Medulla oblongata (tissue), 1 donor: ENCODE data around the gene CTNNA3.
"Not testable (repeated sequence)": the region's sequence is repeated elsewhere in the genome, so short reads cannot be mapped to it uniquely, and the experiment has no call there.

ENCODE experiments used
- DNase-seq: peaks from one replicate; pipeline ENCODE4 v3.0.0-alpha.2; 2015; ENCODE audit errors: extremely low spot score

CTNNA3 gene

GRCh38 chr10:66381045-66381444 lies 1315.0 kb downstream of the CTNNA3 start:
- no peak for DNase-seq

GRCh38 chr10:66378117-66378876 lies 1317.7 kb downstream of the CTNNA3 start:
- no peak for DNase-seq

- DNase-seq, result no peak
These were observed 1327.8 kb downstream of the CTNNA3 start for GRCh38 chr10:66368146-66368545.

GRCh38 chr10:66366163-66366562 lies 1329.8 kb downstream of the CTNNA3 start:
- no peak for DNase-seq

- DNase-seq, result no peak
These were observed 1330.3 kb downstream of the CTNNA3 start for GRCh38 chr10:66365686-66366085.

- no peak for DNase-seq
These were observed 1333.5 kb downstream of the CTNNA3 start for GRCh38 chr10:66362522-66362921.

GRCh38 chr10:66353822-66354221 lies 1342.2 kb downstream of the CTNNA3 start:
- not testable (repeated sequence) for DNase-seq

GRCh38 chr10:66353422-66353821 lies 1342.6 kb downstream of the CTNNA3 start:
- no peak for DNase-seq

GRCh38 chr10:66350622-66351399 lies 1345.2 kb downstream of the CTNNA3 start:
- DNase-seq, result no peak

GRCh38 chr10:66349726-66350125 lies 1346.3 kb downstream of the CTNNA3 start:
- DNase-seq, result no peak

- DNase-seq, result no peak
These were observed 1346.9 kb downstream of the CTNNA3 start for GRCh38 chr10:66349076-66349475.

GRCh38 chr10:66337211-66337610 lies 1358.8 kb downstream of the CTNNA3 start:
- DNase-seq, result no peak

GRCh38 chr10:66336791-66337190 lies 1359.2 kb downstream of the CTNNA3 start:
- DNase-seq, result no peak

- DNase-seq, result not testable (repeated sequence)
These were observed 1360.2 kb downstream of the CTNNA3 start for GRCh38 chr10:66335753-66336152.

- DNase-seq, result no peak
These were observed 1366.8 kb downstream of the CTNNA3 start for GRCh38 chr10:66329147-66329546.

- DNase-seq, result no peak
These were observed 1369.1 kb downstream of the CTNNA3 start for GRCh38 chr10:66326876-66327275.

- no peak for DNase-seq
These were observed 1373.2 kb downstream of the CTNNA3 start for GRCh38 chr10:66322777-66323176.

GRCh38 chr10:66321723-66322665 lies 1374.0 kb downstream of the CTNNA3 start:
- DNase-seq, result peak; percentile 25

- DNase-seq, result no peak
These were observed 1377.2 kb downstream of the CTNNA3 start for GRCh38 chr10:66318761-66319160.

GRCh38 chr10:66307826-66308225 lies 1388.2 kb downstream of the CTNNA3 start:
- no peak for DNase-seq

- no peak for DNase-seq
These were observed 1394.9 kb downstream of the CTNNA3 start for GRCh38 chr10:66301078-66301477.

- DNase-seq, result no peak
These were observed 1400.4 kb downstream of the CTNNA3 start for GRCh38 chr10:66295602-66296001.
